ENCODE data around the gene TAAR1.

DNA sequence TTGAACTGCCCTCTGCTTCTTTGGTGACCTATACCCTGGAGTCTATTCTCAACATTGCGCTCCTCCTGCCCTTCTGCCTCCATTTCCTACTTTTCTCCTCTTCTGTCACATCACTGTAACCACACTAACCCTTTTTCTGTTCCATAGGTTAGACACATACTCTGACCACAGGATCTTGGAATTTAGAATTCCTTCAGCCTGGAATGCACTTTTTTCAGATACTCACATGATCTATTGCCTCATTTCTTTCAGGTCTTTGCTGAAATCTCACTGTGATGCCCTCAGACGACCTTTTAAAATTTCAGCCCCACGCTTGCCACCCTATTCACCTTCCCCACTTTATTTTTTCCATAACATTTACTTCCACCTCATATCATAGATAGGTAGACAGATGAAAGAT, 49.8 kb upstream of the TAAR1 start:
- TF ChIP-seq CTCF (IDR thresholded peaks at IDR 0.05; ENCODE audit: borderline replicate concordance, extremely low read depth, low read length, poor library complexity, severe bottlenecking) (no peak), EZH2 (IDR thresholded peaks at IDR 0.05; ENCODE audit: borderline replicate concordance, low read depth, low read length, severe bottlenecking) (no peak)

All from DND-41 (cell line).